SK-N-SH (cell line): ENCODE data around the gene HRH1. TPM values are rescaled to one million over a fixed set of nuclear protein-coding genes. Genes with fewer than 3 reads are reported as not detected.

Experiments
- CTCF ChIA-PET: fragments of 300-600, 350-600 bp; formaldehyde crosslinking; extraction: SDS; loops from one replicate; lab custom pipeline; 2021; lab: Yijun Ruan, JAX
- POLR2A ChIA-PET: fragments of 350-600 bp; sonication (Branson Sonifier 250); formaldehyde crosslinking; extraction: SDS; loops from one replicate; lab custom pipeline; 2020; ENCODE audit warnings: antibody characterized with exemption, inconsistent platforms; lab: Yijun Ruan, JAX
- DNase-seq: peaks from one replicate; pipeline ENCODE4 v3.0.0; 2012
- H2AFZ ChIP-seq: fragments of 200-600 bp; sonication (generic); 2 replicates; pipeline ENCODE4 v1.8.1; 2016; ENCODE audit warnings: antibody characterized with exemption, mild to moderate bottlenecking, low read depth
- H3F3A ChIP-seq: fragments of 200-600 bp; sonication (generic); replicated peaks from 2 replicates; pipeline ENCODE3; 2016; ENCODE audit warnings: antibody characterized with exemption, mild to moderate bottlenecking; ENCODE audit not compliant: insufficient read depth
- H3K27ac ChIP-seq, 2 experiments: fragments of 200-500 bp in 1 of 2; fragments of 200-600 bp in 1 of 2; sonication (Bioruptor generic) in 1 of 2; sonication (generic), shearing (Covaris generic) in 1 of 2; 2 replicates each; pipeline versions ENCODE4 v1.5.1 to v1.6.1; 2014 to 2016; ENCODE audit warnings: low read depth in 2 of 2, inconsistent platforms in 1 of 2, low read length in 1 of 2, mild to moderate bottlenecking in 1 of 2, mixed read lengths in 1 of 2
- H3K27me3 ChIP-seq: fragments of 200-600 bp; sonication (generic), shearing (Covaris generic); 2 replicates; pipeline ENCODE4 v1.6.1; 2016; ENCODE audit warnings: mixed run types; ENCODE audit not compliant: insufficient read depth
- H3K36me3 ChIP-seq, 2 experiments: fragments of 200-500 bp in 1 of 2; fragments of 200-600 bp in 1 of 2; sonication (Bioruptor generic) in 1 of 2; sonication (generic) in 1 of 2; replicated peaks in 1 of 2; 2 replicates each; pipeline versions ENCODE3 to v1.5.1; 2014 to 2016; ENCODE audit warnings: low read length in 1 of 2, mild to moderate bottlenecking in 1 of 2; ENCODE audit not compliant: insufficient read depth in 2 of 2, control insufficient read depth in 1 of 2
- H3K4me1 ChIP-seq, 2 experiments: fragments of 200-500 bp in 1 of 2; fragments of 200-600 bp in 1 of 2; sonication (Bioruptor generic) in 1 of 2; sonication (generic), shearing (Covaris generic) in 1 of 2; 2 replicates each; pipeline versions ENCODE4 v1.5.1 to v1.6.1; 2014 to 2016; ENCODE audit warnings: low read depth in 1 of 2, low read length in 1 of 2, mixed run types in 1 of 2; ENCODE audit not compliant: insufficient read depth in 2 of 2, control insufficient read depth in 1 of 2
- H3K4me2 ChIP-seq: fragments of 200-600 bp; sonication (generic), shearing (Covaris generic); 2 replicates; pipeline ENCODE4 v1.6.1; 2017; ENCODE audit warnings: mixed run types
- H3K4me3 ChIP-seq, 2 experiments: fragments of 200-500 bp in 1 of 2; fragments of 200-600 bp in 1 of 2; sonication (Bioruptor generic) in 1 of 2; sonication (generic), shearing (Covaris generic) in 1 of 2; 2 replicates each; pipeline versions ENCODE4 v1.5.1 to v1.8.1; 2014 to 2016; ENCODE audit warnings: low read depth in 2 of 2, inconsistent platforms in 1 of 2, low read length in 1 of 2, mild to moderate bottlenecking in 1 of 2, mixed read lengths in 1 of 2, moderate library complexity in 1 of 2
- H3K79me2 ChIP-seq: fragments of 200-600 bp; sonication (generic); 2 replicates; pipeline ENCODE4 v1.8.1; 2017; ENCODE audit warnings: mild to moderate bottlenecking; ENCODE audit not compliant: insufficient read depth
- H3K9ac ChIP-seq: fragments of 200-600 bp; sonication (generic); 2 replicates; pipeline ENCODE4 v1.6.1; 2017; ENCODE audit warnings: mixed run types
- H3K9me2 ChIP-seq: fragments of 200-600 bp; sonication (generic); 2 replicates; pipeline ENCODE4 v1.6.1; 2017; ENCODE audit warnings: mixed run types
- H3K9me3 ChIP-seq: fragments of 200-600 bp; sonication (generic); 2 replicates; pipeline ENCODE4 v1.6.1; 2017; ENCODE audit warnings: mixed run types, mild to moderate bottlenecking, moderate library complexity
- H4K20me1 ChIP-seq: fragments of 200-600 bp; sonication (generic); 2 replicates; pipeline ENCODE4 v1.6.1; 2017; ENCODE audit warnings: mild to moderate bottlenecking, mixed run types; ENCODE audit not compliant: insufficient read depth
- CHD2 ChIP-seq: fragments of 150-350 bp; IDR thresholded peaks from 2 replicates; pipeline ENCODE4 v1.6.1; 2018; ENCODE audit warnings: low read length; ENCODE audit not compliant: partially characterized antibody
- ELF1 ChIP-seq: IDR thresholded peaks from 2 replicates; pipeline ENCODE4 v1.4.0; 2012
- FOXJ3 ChIP-seq: sonication (generic); formaldehyde crosslinking; IDR thresholded peaks from 2 replicates; pipeline ENCODE4 v1.5.1; 2020; ENCODE audit warnings: mild to moderate bottlenecking, missing genetic modification reagents
- GATA2 ChIP-seq: sonication (generic); formaldehyde crosslinking; IDR thresholded peaks from 2 replicates; pipeline ENCODE4 v1.5.0; 2020; ENCODE audit warnings: mild to moderate bottlenecking, missing genetic modification reagents
- IRF3 ChIP-seq: fragments of 150-350 bp; IDR thresholded peaks from 2 replicates; pipeline ENCODE4 v1.6.1; 2016; ENCODE audit warnings: mild to moderate bottlenecking, low read depth, low read length
- MAX ChIP-seq: IDR thresholded peaks from 2 replicates; pipeline ENCODE4 v1.4.0; 2012; ENCODE audit warnings: low read depth
- MEF2A ChIP-seq: IDR thresholded peaks from 2 replicates; pipeline ENCODE4 v1.4.0; 2012; ENCODE audit warnings: low read depth, borderline replicate concordance
- MXI1 ChIP-seq: IDR thresholded peaks from 2 replicates; pipeline ENCODE4 v1.6.1; 2012; ENCODE audit warnings: mild to moderate bottlenecking, low read depth, low read length, improper control_type of control experiment
- NFIC ChIP-seq: IDR thresholded peaks from 2 replicates; pipeline ENCODE4 v1.4.0; 2012; ENCODE audit warnings: borderline replicate concordance
- NRF1 ChIP-seq: IDR thresholded peaks from 2 replicates; pipeline ENCODE4 v1.6.1; 2012; ENCODE audit warnings: low read depth, mild to moderate bottlenecking, low read length
- PBX3 ChIP-seq: IDR thresholded peaks from 2 replicates; pipeline ENCODE4; 2012
- RCOR1 ChIP-seq: fragments of 150-350 bp; IDR thresholded peaks from 2 replicates; pipeline ENCODE4 v1.6.1; 2017; ENCODE audit warnings: antibody characterized with exemption, low read length
- RFX5 ChIP-seq: IDR thresholded peaks from 2 replicates; pipeline ENCODE4 v1.6.1; 2012; ENCODE audit warnings: mild to moderate bottlenecking, improper control_type of control experiment, low read length
- SIN3A ChIP-seq: IDR thresholded peaks from 2 replicates; pipeline ENCODE4 v1.6.1; 2012; ENCODE audit warnings: low read depth, mild to moderate bottlenecking, low read length, moderate library complexity, borderline replicate concordance
- SMC3 ChIP-seq: IDR thresholded peaks from 2 replicates; pipeline ENCODE4 v1.6.1; 2012; ENCODE audit warnings: low read depth, low read length, improper control_type of control experiment
- USF1 ChIP-seq: IDR thresholded peaks from 2 replicates; pipeline ENCODE4 v1.4.0; 2012; ENCODE audit warnings: low read depth, borderline replicate concordance
- YY1 ChIP-seq: IDR thresholded peaks from 2 replicates; pipeline ENCODE4 v1.4.0; 2012; ENCODE audit warnings: low read depth, mild to moderate bottlenecking
- WGBS: methylation state at CpG from one replicate; pipeline ENCODE4 v1.1.6; 2017; ENCODE audit warnings: low lambda C conversion rate; 5-methylcytosine and 5-hydroxymethylcytosine counted together
- polyA plus RNA-seq, 3 experiments: library from polyadenylated mRNA; depleted of rRNA; stranded (reverse); fragments of >200 nt; gene quantifications; 2 replicates each; pipeline ENCODE4 v1.2.3, GENCODE V29; 2012
- TF ChIP-seq, protein P1 (sequence below): fragments of 200-600 bp; sonication (generic); IDR thresholded peaks from 2 replicates; pipeline ENCODE4 v1.6.1; 2017; ENCODE audit warnings: antibody characterized with exemption, mild to moderate bottlenecking, moderate library complexity

HRH1 gene
- polyA plus RNA-seq, 1 of the 3 experiments (the other 2 are of a cell fraction) = 6.2 TPM

GRCh38 chr3:11185564-11186317, 31.4 kb downstream of the HRH1 start (continued):
- no peak for TF ChIP-seq CHD2
- no peak for TF ChIP-seq MXI1
- peak; percentile 68 for TF ChIP-seq PBX3
- no peak for TF ChIP-seq USF1
- TF ChIP-seq RFX5 = no peak
- TF ChIP-seq NRF1 = no peak
- TF ChIP-seq, protein P1, sequence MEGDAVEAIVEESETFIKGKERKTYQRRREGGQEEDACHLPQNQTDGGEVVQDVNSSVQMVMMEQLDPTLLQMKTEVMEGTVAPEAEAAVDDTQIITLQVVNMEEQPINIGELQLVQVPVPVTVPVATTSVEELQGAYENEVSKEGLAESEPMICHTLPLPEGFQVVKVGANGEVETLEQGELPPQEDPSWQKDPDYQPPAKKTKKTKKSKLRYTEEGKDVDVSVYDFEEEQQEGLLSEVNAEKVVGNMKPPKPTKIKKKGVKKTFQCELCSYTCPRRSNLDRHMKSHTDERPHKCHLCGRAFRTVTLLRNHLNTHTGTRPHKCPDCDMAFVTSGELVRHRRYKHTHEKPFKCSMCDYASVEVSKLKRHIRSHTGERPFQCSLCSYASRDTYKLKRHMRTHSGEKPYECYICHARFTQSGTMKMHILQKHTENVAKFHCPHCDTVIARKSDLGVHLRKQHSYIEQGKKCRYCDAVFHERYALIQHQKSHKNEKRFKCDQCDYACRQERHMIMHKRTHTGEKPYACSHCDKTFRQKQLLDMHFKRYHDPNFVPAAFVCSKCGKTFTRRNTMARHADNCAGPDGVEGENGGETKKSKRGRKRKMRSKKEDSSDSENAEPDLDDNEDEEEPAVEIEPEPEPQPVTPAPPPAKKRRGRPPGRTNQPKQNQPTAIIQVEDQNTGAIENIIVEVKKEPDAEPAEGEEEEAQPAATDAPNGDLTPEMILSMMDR = peak; percentile 18; the same call in 1 of the 2 replicates

DNA sequence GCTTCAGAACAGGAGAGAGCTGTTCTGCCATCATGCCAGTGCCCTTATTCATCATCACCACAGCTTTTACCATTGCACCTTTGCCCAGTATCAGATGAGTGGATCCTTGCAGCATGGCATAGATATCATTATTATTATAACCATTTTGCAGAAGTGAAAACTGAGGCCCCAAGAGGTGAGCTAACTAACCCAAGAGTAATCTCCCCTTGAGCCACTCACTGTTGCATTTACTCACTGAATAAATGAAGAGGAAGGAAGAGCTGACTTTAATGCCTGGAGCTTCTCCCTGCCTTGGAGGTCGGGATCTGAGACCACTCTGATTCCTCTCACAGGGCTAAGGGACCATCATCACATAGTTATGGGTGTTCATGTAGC, 32.0 kb downstream of the HRH1 start:
- Histone ChIP-seq H3K9ac (peak overlapping the region; percentile 23; the same call in 1 of the 2 replicates), H3K79me2 (peaks cover 97% of the 10 kb centered on the region), H3K9me2 (no peaks in the 10 kb centered on the region), H4K20me1 (no peaks in the 10 kb centered on the region; the same call in 1 of the 2 replicates), H3K27me3 (no peaks in the 10 kb centered on the region), H3K36me3 (no peaks in the 10 kb centered on the region), H3K4me1 (peaks cover 14 to 20% of the 10 kb centered on the region in 2 experiments), H3F3A (peaks cover 24% of the 10 kb centered on the region), H3K9me3 (no peaks in the 10 kb centered on the region), H3K27ac (peak overlapping the region; percentile 69 to 87), H3K4me2 (peak overlapping the region; percentile 59), H2AFZ (no peak overlapping the region), H3K4me3 (no peak overlapping the region)
- ChIA-PET CTCF (interaction anchor here (1.6 kb wide), 1 partner anchor 22 kb away, joined by 9 read pairs; no protein-coding TSS in a partner anchor), POLR2A (no interaction called here)
- DNase-seq = no peak
- 78% methylated on average over 1 of the region's 1 CpG for WGBS
- no peak for TF ChIP-seq MEF2A

DNA sequence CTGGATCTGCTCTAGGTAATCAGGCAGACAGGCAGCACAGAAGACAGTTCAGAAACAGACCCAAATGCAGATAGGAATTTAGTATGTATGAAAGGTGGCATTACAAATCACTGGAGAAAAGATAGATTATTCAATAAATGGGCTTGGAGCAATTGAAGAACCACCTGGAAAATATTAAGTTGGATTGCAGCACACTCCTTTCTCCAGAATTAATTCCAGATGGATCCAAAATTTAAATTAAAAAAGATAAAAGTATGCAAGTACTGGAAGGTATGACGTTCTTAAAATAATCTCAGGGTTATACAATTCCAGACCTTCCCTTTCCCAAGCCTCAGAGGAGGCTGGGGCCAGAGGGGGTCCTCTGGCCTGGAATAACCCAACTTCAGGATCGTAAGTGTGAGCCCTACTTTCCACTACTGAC, 32.5 kb downstream of the HRH1 start:
- Histone ChIP-seq H3K36me3 (no peaks in the 10 kb centered on the region), H3F3A (peaks cover 24% of the 10 kb centered on the region), H3K79me2 (peaks cover 97% of the 10 kb centered on the region), H3K4me1 (peaks cover 14 to 20% of the 10 kb centered on the region in 2 experiments), H3K9me2 (no peaks in the 10 kb centered on the region), H4K20me1 (no peaks in the 10 kb centered on the region; the same call in 1 of the 2 replicates), H3K27me3 (no peaks in the 10 kb centered on the region), H3K27ac (peak overlapping the region; percentile 69 to 87), H2AFZ (no peak overlapping the region), H3K4me2 (peak overlapping the region; percentile 59; the same call in 1 of the 2 replicates), H3K9me3 (no peaks in the 10 kb centered on the region), H3K9ac (no peak overlapping the region; the same call in 1 of the 2 replicates), H3K4me3 (no peak overlapping the region)
- DNase-seq = no peak
- 17% methylated on average over 2 of the region's 2 CpGs for WGBS
- ChIA-PET CTCF (interaction anchor here (1.6 kb wide), 1 partner anchor 21 kb away, joined by 9 read pairs; no protein-coding TSS in a partner anchor), POLR2A (no interaction called here)
- TF ChIP-seq MAX = no peak
- no peak for TF ChIP-seq SMC3
- no peak for TF ChIP-seq YY1
- TF ChIP-seq SIN3A = no peak
- no peak for TF ChIP-seq IRF3
- peak; percentile 63 for TF ChIP-seq PBX3
- no peak for TF ChIP-seq RCOR1
- TF ChIP-seq FOXJ3 (CRISPR knock-in tag) = no peak
- TF ChIP-seq ELF1 = no peak
- TF ChIP-seq NFIC = 0 out of 2 replicates have a peak, but pooled peaks have one; percentile 8
- TF ChIP-seq NRF1 = no peak
- TF ChIP-seq GATA2 (CRISPR knock-in tag) = no peak
